HepG2 (cell line): ENCODE results near the gene CUL5. TPM values are rescaled to one million over a fixed set of nuclear protein-coding genes. Genes with fewer than 3 reads are reported as not detected.

Experiments
- AFF4 ChIP-seq: sonication (generic); formaldehyde crosslinking; IDR thresholded peaks from 2 replicates; pipeline ENCODE4 v1.4.0; 2020; ENCODE audit warnings: missing genetic modification reagents
- BRF2 ChIP-seq: sonication (generic); formaldehyde crosslinking; IDR thresholded peaks from 2 replicates; pipeline ENCODE4 v1.8.1; 2022; ENCODE audit warnings: mild to moderate bottlenecking, missing genetic modification reagents
- GABPB1 ChIP-seq: IDR thresholded peaks from 2 replicates; pipeline ENCODE4 v1.6.1; 2016; ENCODE audit warnings: mild to moderate bottlenecking, missing genetic modification reagents, moderate library complexity, missing compliant biosample characterization
- GLMP ChIP-seq: sonication (generic); formaldehyde crosslinking; IDR thresholded peaks from 2 replicates; pipeline ENCODE4 v1.9.0; 2021; ENCODE audit warnings: missing genetic modification reagents, mild to moderate bottlenecking, borderline replicate concordance
- HDAC1 ChIP-seq: sonication (generic); formaldehyde crosslinking; IDR thresholded peaks from 2 replicates; pipeline ENCODE4 v1.5.1; 2020; ENCODE audit warnings: mild to moderate bottlenecking, missing genetic modification reagents
- KDM4B ChIP-seq: sonication (generic); formaldehyde crosslinking; IDR thresholded peaks from 2 replicates; pipeline ENCODE4 v1.4.0; 2020; ENCODE audit warnings: missing genetic modification reagents
- KLF6 ChIP-seq: IDR thresholded peaks from 2 replicates; pipeline ENCODE4 v1.8.0; 2016; ENCODE audit warnings: missing biosample characterization, missing genetic modification reagents
- KLF9 ChIP-seq: IDR thresholded peaks from 2 replicates; pipeline ENCODE4 v1.6.1; 2016; ENCODE audit warnings: low read depth
- SNRNP70 ChIP-seq: fragments of 200-400 bp; formaldehyde crosslinking; IDR thresholded peaks from 2 replicates; pipeline ENCODE4 v1.6.1; 2017; ENCODE audit warnings: mild to moderate bottlenecking, low read depth, low read length, moderate library complexity
- SP5 ChIP-seq: IDR thresholded peaks from 2 replicates; pipeline ENCODE4 v1.6.1; 2016; ENCODE audit warnings: low read depth, borderline replicate concordance
- U2AF2 ChIP-seq: fragments of 200-400 bp; formaldehyde crosslinking; IDR thresholded peaks from 2 replicates; pipeline ENCODE4 v1.6.1; 2017; ENCODE audit warnings: low read depth, mild to moderate bottlenecking, low read length
- ZFP1 ChIP-seq: IDR thresholded peaks from 2 replicates; pipeline ENCODE4 v1.6.1; 2016
- ZNF143 ChIP-seq: sonication (generic); formaldehyde crosslinking; IDR thresholded peaks from 2 replicates; pipeline ENCODE4 v1.4.0; 2020; ENCODE audit warnings: missing genetic modification reagents
- ZNF407 ChIP-seq: sonication (generic); formaldehyde crosslinking; IDR thresholded peaks from one replicate; pipeline ENCODE4 v1.5.1; 2020; ENCODE audit warnings: mild to moderate bottlenecking, missing genetic modification reagents; ENCODE audit errors: not compliant biosample characterization
- ZNF44 ChIP-seq: sonication (generic); formaldehyde crosslinking; IDR thresholded peaks from 2 replicates; pipeline ENCODE4 v1.5.1; 2020; ENCODE audit warnings: mild to moderate bottlenecking, missing genetic modification reagents
- polyA plus RNA-seq, 8 experiments: library from polyadenylated mRNA; depleted of rRNA in 3 of 8; stranded (reverse) in 7 of 8; unstranded in 1 of 8; fragments of >200 nt; fragmentation: Illumina TruSeq in 4 of 8; extraction: Trizol in 4 of 8; gene quantifications; 2 replicates each; pipeline versions ENCODE4 v1.2.1 to v1.2.3, GENCODE V29; 2011 to 2016; ENCODE audit warnings: low read depth in 4 of 8, missing spikeins in 1 of 8, mixed read lengths in 1 of 8; ENCODE audit not compliant: insufficient read depth in 1 of 8
- total RNA-seq, 5 experiments: library from RNA; depleted of rRNA; stranded (reverse); fragments of >200 nt; fragmentation: Illumina TruSeq; extraction: Trizol; gene quantifications; 2 replicates each; pipeline ENCODE4 v1.2.3, GENCODE V29; 2016; ENCODE audit warnings: low read depth in 1 of 5

The CUL5 gene
- total and polyA plus RNA-seq, 2 of the 13 experiments (the other 11 are each of a cell fraction or from before 2014, with no cell fraction given) = 7.0 to 24.7 TPM

DNA sequence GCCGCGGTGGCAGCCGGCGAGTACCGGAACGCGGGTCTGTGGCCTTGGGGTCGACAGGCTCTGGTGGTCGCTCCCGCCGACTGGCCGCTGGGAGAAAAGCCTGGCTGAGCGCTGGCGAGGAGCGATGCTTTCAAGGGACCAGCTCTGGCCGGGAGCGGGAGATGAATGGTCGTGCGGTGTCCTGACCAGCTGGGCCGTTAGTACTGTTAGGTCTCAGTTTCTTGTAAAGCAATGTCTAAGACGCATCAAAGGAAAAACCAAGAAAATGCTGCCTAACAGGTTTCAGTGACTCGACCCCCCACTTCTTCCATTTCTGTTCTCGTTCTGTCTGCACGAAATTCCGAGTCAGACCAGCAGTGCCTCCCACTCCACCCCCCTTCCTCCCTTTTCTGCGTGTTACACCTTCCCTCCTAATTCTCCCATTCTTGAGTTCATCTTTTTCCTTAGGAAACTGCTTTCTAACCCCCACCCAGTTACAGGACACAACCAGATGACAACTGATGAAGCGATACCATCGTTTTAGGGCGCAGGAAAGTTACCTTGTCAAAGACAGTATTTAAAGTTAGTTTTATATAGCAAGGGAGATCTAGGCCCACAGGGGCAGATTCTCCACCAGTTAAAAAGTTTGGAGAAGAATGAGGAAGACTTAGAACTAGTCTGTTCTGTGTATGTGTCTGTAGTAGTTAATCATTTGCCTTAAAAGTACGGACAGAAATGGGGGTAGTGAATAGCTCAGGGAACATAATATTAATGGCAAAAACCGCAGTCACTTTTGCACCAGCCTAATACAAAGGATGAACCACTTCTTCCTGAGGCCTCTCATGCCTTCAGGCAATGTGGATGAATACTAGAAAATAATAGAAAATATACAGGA, 1.0 kb downstream of the CUL5 start (continued):
- TF ChIP-seq ZNF407 (CRISPR knock-in tag) (no peak), GABPB1 (CRISPR knock-in tag) (no peak), SNRNP70 (no peak), SP5 (CRISPR knock-in tag) (no peak), KLF9 (CRISPR knock-in tag) (no peak), GLMP (no peak), HDAC1 (CRISPR knock-in tag) (no peak), KDM4B (CRISPR knock-in tag) (no peak), KLF6 (CRISPR knock-in tag) (no peak), U2AF2 (no peak), ZFP1 (no peak), BRF2 (CRISPR knock-in tag) (no peak; the same call in 1 of the 2 replicates), ZNF143 (no peak), ZNF44 (CRISPR knock-in tag) (no peak), AFF4 (CRISPR knock-in tag) (no peak)
